ENCODE results near the gene TM4SF20.

The TM4SF20 gene

DNA sequence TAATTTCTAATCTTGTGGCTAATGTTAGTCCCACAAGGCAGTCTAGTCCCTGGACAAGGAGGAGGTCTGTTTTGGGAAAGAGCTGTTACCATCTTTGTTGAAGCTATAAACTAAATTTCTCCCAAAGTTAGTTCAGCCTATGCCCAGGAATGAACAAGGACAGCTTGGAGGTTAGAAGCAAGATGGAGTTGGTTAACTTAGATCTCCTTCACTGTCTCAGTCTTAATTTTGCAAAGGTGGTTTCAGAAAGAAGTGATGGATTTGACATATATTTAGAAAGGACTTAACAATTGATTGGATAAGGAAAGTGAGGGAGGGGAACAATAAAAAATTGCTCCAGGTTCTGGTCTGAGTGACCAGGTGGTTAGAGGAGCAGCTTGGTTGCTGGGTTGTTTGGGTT lies 23.2 kb upstream of the TM4SF20 start:
- Histone ChIP-seq H4K91ac (ENCODE audit: low read depth, low read length) (no peak overlapping the region), H3K4ac (ENCODE audit: low read depth, low read length) (no peak overlapping the region), H3K23ac (ENCODE audit: low read length) (no peak overlapping the region), H4K12ac (ENCODE audit: low read depth, low read length) (no peak overlapping the region), H3K27ac (ENCODE audit: low read depth, low read length) (no peak overlapping the region), H4K8ac (ENCODE audit: low read depth, low read length) (no peak overlapping the region), H2AFZ (ENCODE audit: insufficient read depth, low read length, poor library complexity) (no peak overlapping the region), H3K4me3 (ENCODE audit: low read depth, low read length) (no peak overlapping the region), H3K9me3 (ENCODE audit: insufficient read depth, low read depth, low read length) (no peaks in the 10 kb centered on the region), H3K18ac (ENCODE audit: low read length) (no peak overlapping the region), H3K9ac (ENCODE audit: low read length) (no peak overlapping the region), H3K27me3 (ENCODE audit: insufficient read depth, low read length) (no peaks in the 10 kb centered on the region), H2BK120ac (ENCODE audit: insufficient read depth, low read length, poor library complexity) (no peak overlapping the region), H3K36me3 (ENCODE audit: control insufficient read depth in 1 of 2, insufficient read depth in 2 of 2, low read length in 2 of 2) (no peaks in the 10 kb centered on the region), H3K4me1 (ENCODE audit: control insufficient read depth in 1 of 2, insufficient read depth in 2 of 2, low read length in 2 of 2) (peaks cover under 1 to 10% of the 10 kb centered on the region in 2 experiments), H3K4me2 (ENCODE audit: low read length) (no peak overlapping the region), H3K79me2 (ENCODE audit: control insufficient read depth, insufficient read depth, low read length, poor library complexity) (no peaks in the 10 kb centered on the region), H2BK5ac (ENCODE audit: low read depth, low read length, poor library complexity) (no peak overlapping the region), H3K79me1 (ENCODE audit: low read length) (no peaks in the 10 kb centered on the region), H2BK12ac (ENCODE audit: low read length) (no peak overlapping the region), H3K14ac (ENCODE audit: low read length) (no peak overlapping the region), H2AK5ac (ENCODE audit: low read length) (no peak overlapping the region)
- DNase-seq = no peak

DNA sequence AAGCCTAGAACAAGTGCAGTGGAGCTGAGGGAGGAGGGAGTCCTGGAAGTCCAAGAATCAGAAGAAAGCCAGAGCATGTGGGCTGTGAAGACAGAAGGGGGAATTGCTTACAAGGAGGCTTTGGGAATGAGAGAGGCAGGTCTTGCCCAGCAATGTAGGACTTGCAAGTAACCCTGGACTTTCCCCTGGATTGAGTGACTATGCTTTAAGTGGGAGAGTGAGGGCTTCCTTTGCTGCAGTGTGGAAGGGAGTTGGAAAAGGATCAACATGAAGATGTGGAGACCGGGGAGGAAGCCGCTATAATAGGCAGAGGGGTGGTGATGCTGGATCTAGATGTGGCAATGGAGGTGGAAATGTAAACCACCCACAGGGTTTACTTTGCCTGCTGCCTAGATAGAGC lies 22.4 kb upstream of the TM4SF20 start:
- H3K27me3 ChIP-seq (ENCODE audit: insufficient read depth, low read length) = no peaks in the 10 kb centered on the region
- WGBS (ENCODE audit: extremely low coverage, insufficient coverage, insufficient read length) = no CpG with 5 or more reads among the region's 2 CpGs
- H3K4me3 ChIP-seq (ENCODE audit: low read depth, low read length) = no peak overlapping the region
- no peak overlapping the region for H2BK12ac ChIP-seq (ENCODE audit: low read length)
- no peak for DNase-seq
- no peak overlapping the region for H2AK5ac ChIP-seq (ENCODE audit: low read length)
- no peak overlapping the region for H3K4ac ChIP-seq (ENCODE audit: low read depth, low read length)
- no peaks in the 10 kb centered on the region for H3K9me3 ChIP-seq (ENCODE audit: insufficient read depth, low read depth, low read length)
- H4K91ac ChIP-seq (ENCODE audit: low read depth, low read length) = no peak overlapping the region
- H3K4me1 ChIP-seq (ENCODE audit: control insufficient read depth in 1 of 2, insufficient read depth in 2 of 2, low read length in 2 of 2) = peaks cover 0 to 8% of the 10 kb centered on the region in 2 experiments
- no peaks in the 10 kb centered on the region for H3K79me2 ChIP-seq (ENCODE audit: control insufficient read depth, insufficient read depth, low read length, poor library complexity)
- no peak overlapping the region for H3K4me2 ChIP-seq (ENCODE audit: low read length)
- H3K27ac ChIP-seq (ENCODE audit: low read depth, low read length) = no peak overlapping the region
- H3K23ac ChIP-seq (ENCODE audit: low read length) = no peak overlapping the region
- no peak overlapping the region for H3K14ac ChIP-seq (ENCODE audit: low read length)
- H4K12ac ChIP-seq (ENCODE audit: low read depth, low read length) = no peak overlapping the region
- H2AFZ ChIP-seq (ENCODE audit: insufficient read depth, low read length, poor library complexity) = no peak overlapping the region
- H3K9ac ChIP-seq (ENCODE audit: low read length) = no peak overlapping the region
- H4K8ac ChIP-seq (ENCODE audit: low read depth, low read length) = no peak overlapping the region
- no peaks in the 10 kb centered on the region for H3K36me3 ChIP-seq (ENCODE audit: control insufficient read depth in 1 of 2, insufficient read depth in 2 of 2, low read length in 2 of 2)
- no peak overlapping the region for H3K18ac ChIP-seq (ENCODE audit: low read length)
- H2BK5ac ChIP-seq (ENCODE audit: low read depth, low read length, poor library complexity) = no peak overlapping the region
- H2BK120ac ChIP-seq (ENCODE audit: insufficient read depth, low read length, poor library complexity) = no peak overlapping the region
- H3K79me1 ChIP-seq (ENCODE audit: low read length) = no peaks in the 10 kb centered on the region

DNA sequence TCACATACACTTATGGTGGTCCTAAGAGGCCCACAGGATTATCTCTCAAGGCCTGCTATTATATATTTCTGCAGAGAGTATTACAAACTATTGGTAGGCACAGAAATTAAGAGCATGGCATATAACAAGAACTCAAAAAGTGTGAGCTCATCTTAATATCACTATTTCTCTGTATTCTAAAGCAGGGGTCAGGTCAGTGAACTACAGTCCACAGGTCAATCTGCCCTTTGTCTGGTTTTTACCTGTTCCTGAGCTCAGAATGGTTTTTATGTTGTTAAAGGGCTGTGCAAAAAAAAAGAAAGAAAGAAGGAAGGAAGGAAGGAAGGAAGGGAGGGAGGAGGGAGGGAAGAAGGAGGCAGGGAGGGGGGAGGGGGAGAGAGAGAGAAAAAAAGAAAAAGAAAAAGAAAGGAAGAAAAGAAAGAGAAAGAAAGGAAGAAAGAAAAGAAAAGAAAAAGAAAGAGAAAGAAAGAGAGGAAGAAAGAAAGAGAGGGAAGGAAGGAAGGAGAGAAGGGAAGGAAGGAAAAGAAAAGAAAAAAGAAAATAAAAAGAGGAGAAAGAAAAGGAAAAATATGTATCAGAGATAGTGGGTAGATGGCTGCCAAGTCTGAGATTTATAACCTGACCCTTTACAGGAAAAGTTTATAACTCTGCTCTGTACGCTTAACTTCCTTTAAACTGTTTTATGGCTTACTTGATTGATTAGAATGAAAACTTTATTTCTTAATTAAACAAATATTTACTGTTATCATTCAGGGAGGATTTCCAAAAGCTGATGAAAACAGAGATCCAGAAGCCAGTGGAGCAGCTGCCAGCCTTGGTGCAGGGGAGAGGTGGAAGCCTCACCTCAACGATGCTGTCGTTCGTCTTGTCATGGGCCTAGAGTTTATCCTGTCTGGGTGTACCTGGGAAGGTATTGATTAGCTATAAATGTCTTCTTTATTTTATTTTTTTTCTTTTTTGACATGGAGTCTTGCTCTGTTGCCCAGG lies 19.9 kb upstream of the TM4SF20 start:
- Histone ChIP-seq H3K4ac (ENCODE audit: low read depth, low read length) (no peak overlapping the region), H4K91ac (ENCODE audit: low read depth, low read length) (no peak overlapping the region)

DNA sequence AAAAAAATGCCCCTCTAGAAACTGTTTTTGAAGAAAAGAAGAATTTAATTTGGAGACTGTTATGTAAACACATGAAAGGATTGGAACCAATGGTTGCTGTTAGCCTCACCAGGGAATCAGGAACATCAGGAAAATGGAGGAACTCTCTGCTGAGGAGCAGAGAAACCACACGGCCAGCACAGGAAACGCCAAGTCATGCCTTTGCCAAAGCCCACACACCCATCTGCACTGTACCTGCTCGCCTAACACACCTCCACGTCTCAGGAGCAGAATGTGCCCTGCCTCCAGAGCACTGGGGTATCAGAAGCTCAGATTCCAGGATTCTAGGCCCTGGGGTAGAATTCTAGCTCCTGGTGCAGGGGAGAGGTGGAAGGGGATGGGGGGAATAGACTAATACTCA lies 18.5 kb upstream of the TM4SF20 start:
- WGBS (ENCODE audit: extremely low coverage, insufficient coverage, insufficient read length) = no CpG with 5 or more reads among the region's 4 CpGs
- H3K14ac ChIP-seq (ENCODE audit: low read length) = no peak overlapping the region

More for the DNA sequence above, 19.9 kb upstream of the TM4SF20 start:
- no peak overlapping the region for H3K27ac ChIP-seq (ENCODE audit: low read depth, low read length)
- no peak overlapping the region for H2BK120ac ChIP-seq (ENCODE audit: insufficient read depth, low read length, poor library complexity)
- no peak overlapping the region for H3K9ac ChIP-seq (ENCODE audit: low read length)
- H3K4me1 ChIP-seq (ENCODE audit: control insufficient read depth in 1 of 2, insufficient read depth in 2 of 2, low read length in 2 of 2) = peaks cover 0 to 4% of the 10 kb centered on the region in 2 experiments
- H3K36me3 ChIP-seq (ENCODE audit: control insufficient read depth in 1 of 2, insufficient read depth in 2 of 2, low read length in 2 of 2) = no peaks in the 10 kb centered on the region
- no peak overlapping the region for H3K4me3 ChIP-seq (ENCODE audit: low read depth, low read length)
- H3K23ac ChIP-seq (ENCODE audit: low read length) = no peak overlapping the region
- H3K4me2 ChIP-seq (ENCODE audit: low read length) = no peak overlapping the region
- no peak overlapping the region for H4K8ac ChIP-seq (ENCODE audit: low read depth, low read length)
- no CpG with 5 or more reads among the region's 4 CpGs for WGBS (ENCODE audit: extremely low coverage, insufficient coverage, insufficient read length)
- H3K14ac ChIP-seq (ENCODE audit: low read length) = no peak overlapping the region
- H2BK5ac ChIP-seq (ENCODE audit: low read depth, low read length, poor library complexity) = no peak overlapping the region
- no peak overlapping the region for H2BK12ac ChIP-seq (ENCODE audit: low read length)
- H4K12ac ChIP-seq (ENCODE audit: low read depth, low read length) = no peak overlapping the region
- no peak overlapping the region for H2AK5ac ChIP-seq (ENCODE audit: low read length)
- no peaks in the 10 kb centered on the region for H3K27me3 ChIP-seq (ENCODE audit: insufficient read depth, low read length)
- H3K79me1 ChIP-seq (ENCODE audit: low read length) = no peaks in the 10 kb centered on the region
- H2AFZ ChIP-seq (ENCODE audit: insufficient read depth, low read length, poor library complexity) = no peak overlapping the region
- no peak overlapping the region for H3K18ac ChIP-seq (ENCODE audit: low read length)
- no peaks in the 10 kb centered on the region for H3K9me3 ChIP-seq (ENCODE audit: insufficient read depth, low read depth, low read length)
- no peaks in the 10 kb centered on the region for H3K79me2 ChIP-seq (ENCODE audit: control insufficient read depth, insufficient read depth, low read length, poor library complexity)
- DNase-seq = no peak

More for the DNA sequence above, 18.5 kb upstream of the TM4SF20 start:
- Histone ChIP-seq H2BK12ac (ENCODE audit: low read length) (no peak overlapping the region), H4K8ac (ENCODE audit: low read depth, low read length) (no peak overlapping the region), H4K12ac (ENCODE audit: low read depth, low read length) (no peak overlapping the region), H2AFZ (ENCODE audit: insufficient read depth, low read length, poor library complexity) (no peak overlapping the region), H3K79me2 (ENCODE audit: control insufficient read depth, insufficient read depth, low read length, poor library complexity) (no peaks in the 10 kb centered on the region), H3K4me1 (ENCODE audit: control insufficient read depth in 1 of 2, insufficient read depth in 2 of 2, low read length in 2 of 2) (peaks cover 0 to 2% of the 10 kb centered on the region in 2 experiments), H3K36me3 (ENCODE audit: control insufficient read depth in 1 of 2, insufficient read depth in 2 of 2, low read length in 2 of 2) (no peaks in the 10 kb centered on the region), H3K4ac (ENCODE audit: low read depth, low read length) (no peak overlapping the region), H3K9me3 (ENCODE audit: insufficient read depth, low read depth, low read length) (no peaks in the 10 kb centered on the region), H2BK5ac (ENCODE audit: low read depth, low read length, poor library complexity) (no peak overlapping the region), H3K79me1 (ENCODE audit: low read length) (no peaks in the 10 kb centered on the region), H3K18ac (ENCODE audit: low read length) (no peak overlapping the region), H3K4me3 (ENCODE audit: low read depth, low read length) (no peak overlapping the region), H3K27ac (ENCODE audit: low read depth, low read length) (no peak overlapping the region), H2BK120ac (ENCODE audit: insufficient read depth, low read length, poor library complexity) (no peak overlapping the region), H2AK5ac (ENCODE audit: low read length) (no peak overlapping the region), H3K9ac (ENCODE audit: low read length) (no peak overlapping the region), H4K91ac (ENCODE audit: low read depth, low read length) (no peak overlapping the region), H3K23ac (ENCODE audit: low read length) (no peak overlapping the region), H3K4me2 (ENCODE audit: low read length) (no peak overlapping the region), H3K27me3 (ENCODE audit: insufficient read depth, low read length) (no peaks in the 10 kb centered on the region)
- no peak for DNase-seq
